Chondrocyte (in vitro differentiated cells): Measurements from ENCODE around the gene KIFC3. TPM values are rescaled to one million over a fixed set of nuclear protein-coding genes. Genes with fewer than 3 reads are reported as not detected.

Source experiments
- microRNA-seq: library from miRNA; unstranded; fragments of <30 nt; microRNA quantifications from one replicate; pipeline ENCODE4 v1.2.0, GENCODE V29; 2020; ENCODE audit warnings: borderline number of aligned reads
- total RNA-seq: library from RNA; stranded (reverse); gene quantifications from 3 replicates; pipeline ENCODE4 v1.2.1, GENCODE V29; 2021

The KIFC3 gene
- total RNA-seq, 1 donor from 2014 or later, result 75.6 TPM

Small RNA genes lying within 50 kb of the gene (microRNA-seq; reads per million reads assigned to microRNA genes)
- gene MIR6772, result not detected

Other genes starting within 250 kb of the KIFC3 start
- gene ADGRG1, start 173.9 kb downstream of the KIFC3 start, total RNA-seq, result 16.8 to 57.8 TPM (median 56.3 TPM) in 3 replicates
- not detected in 3 replicates for gene ADGRG3, start 134.2 kb downstream of the KIFC3 start, total RNA-seq
- not detected in 3 replicates for gene DRC7, start 107.7 kb downstream of the KIFC3 start, total RNA-seq
- 14.0 to 20.6 TPM (median 14.7 TPM) in 3 replicates for gene KATNB1, start 66.7 kb downstream of the KIFC3 start, total RNA-seq
- gene CNGB1, start 168.6 kb upstream of the KIFC3 start, total RNA-seq, result not detected in 3 replicates
- 9.2 to 12.0 TPM (median 11.9 TPM) in 3 replicates for gene ZNF319, start 198.2 kb upstream of the KIFC3 start, total RNA-seq
- 37.9 to 46.0 TPM (median 41.5 TPM) in 3 replicates for gene USB1, start 198.9 kb upstream of the KIFC3 start, total RNA-seq
- 5.9 to 12.0 TPM (median 11.2 TPM) in 3 replicates for gene MMP15, start 223.3 kb upstream of the KIFC3 start, total RNA-seq